Duodenal mucosa (tissue), 2 donors: ENCODE results near the gene ZNHIT3.

ENCODE experiments used
- H3K27ac ChIP-seq: one replicate; pipeline ENCODE4 v1.7.0; 2013; ENCODE audit warnings: low read depth, low read length
- H3K27me3 ChIP-seq, 2 donors: one replicate each; pipeline ENCODE4 v1.7.0; 2013; ENCODE audit warnings: low read length in 2 of 2, control low read depth in 1 of 2; ENCODE audit not compliant: insufficient read depth in 2 of 2, control insufficient read depth in 1 of 2
- H3K36me3 ChIP-seq, 2 donors: one replicate each; pipeline ENCODE4 v1.7.0; 2013; ENCODE audit warnings: low read length in 2 of 2, control low read depth in 1 of 2; ENCODE audit not compliant: insufficient read depth in 2 of 2, control insufficient read depth in 1 of 2
- H3K4me1 ChIP-seq, 2 donors: one replicate each; pipeline ENCODE4 v1.7.0; 2013; ENCODE audit warnings: low read length in 2 of 2, control low read depth in 1 of 2; ENCODE audit not compliant: insufficient read depth in 2 of 2, control insufficient read depth in 1 of 2
- H3K4me3 ChIP-seq, 2 donors: one replicate each; pipeline ENCODE4 v1.7.0; 2013; ENCODE audit warnings: low read length in 2 of 2, low read depth in 1 of 2
- H3K9ac ChIP-seq, 2 donors: one replicate each; pipeline ENCODE4 v1.7.0; 2013; ENCODE audit warnings: low read length in 2 of 2, low read depth in 1 of 2
- H3K9me3 ChIP-seq, 2 donors: one replicate each; pipeline ENCODE4 v1.7.0; 2013; ENCODE audit warnings: low read length in 2 of 2, control low read depth in 1 of 2; ENCODE audit not compliant: control insufficient read depth in 1 of 2

Gene ZNHIT3

DNA sequence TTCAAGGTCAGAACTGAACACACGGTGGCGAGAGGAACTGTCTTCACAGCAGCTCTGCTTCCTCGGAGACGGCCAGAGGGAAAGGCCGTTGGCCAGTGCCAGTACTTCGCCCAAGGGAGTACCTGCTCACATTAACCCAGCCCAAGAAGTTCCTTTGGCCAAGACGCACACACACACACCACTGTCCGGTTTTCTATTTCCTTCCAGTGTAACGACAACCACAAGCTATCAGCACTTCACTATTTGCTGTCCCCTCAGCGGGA lies 57.5 kb downstream of the ZNHIT3 start:
- peak overlapping the region; percentile 100 for H3K27ac ChIP-seq
- H3K9me3 ChIP-seq, result no peaks in the 10 kb centered on the region
- H3K4me3 ChIP-seq, result peak overlapping the region; percentile 98
- H3K27me3 ChIP-seq, result no peaks in the 10 kb centered on the region
- peak overlapping the region; percentile 100 for H3K9ac ChIP-seq
- peaks cover 27 to 37% of the 10 kb centered on the region in 2 donors for H3K4me1 ChIP-seq
- H3K36me3 ChIP-seq, result peaks cover 0 to 5% of the 10 kb centered on the region in 2 donors

DNA sequence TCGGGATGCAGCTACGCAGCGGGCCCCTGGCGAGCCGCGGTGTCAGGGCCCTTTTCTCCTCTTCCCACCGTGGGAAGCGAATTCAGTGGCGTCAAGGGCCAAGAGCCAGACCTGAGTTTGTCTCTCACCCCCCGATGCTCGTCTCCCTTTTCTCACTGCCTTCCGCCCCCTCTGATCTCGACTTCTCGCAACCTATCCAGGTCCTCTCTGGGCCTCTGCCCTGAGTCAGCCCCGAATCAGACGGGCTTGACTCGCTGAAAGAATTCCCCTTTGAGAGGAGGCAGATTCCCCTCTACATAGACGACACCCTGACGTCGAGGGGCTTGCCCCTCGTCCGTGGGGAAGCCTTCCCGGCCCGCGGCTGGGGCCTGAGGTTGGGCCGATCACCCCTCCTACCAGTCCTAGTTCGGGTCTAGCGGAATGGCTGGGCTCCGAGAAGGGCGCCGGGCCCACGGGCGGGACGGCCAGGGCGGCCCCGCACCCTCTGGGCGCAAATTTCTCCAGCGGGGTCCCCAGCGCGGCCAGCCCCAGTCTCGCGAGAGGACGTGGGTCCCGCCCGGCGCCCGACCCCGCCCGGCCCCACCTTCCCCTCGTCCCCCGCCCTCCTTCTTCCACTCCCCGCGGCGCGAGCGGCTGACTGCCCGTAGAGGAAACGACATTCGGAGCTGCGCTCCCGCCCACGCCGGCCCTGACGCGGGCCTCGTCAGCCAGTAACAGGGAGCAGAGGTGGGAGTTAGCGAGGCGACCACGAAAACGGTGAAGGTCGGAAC lies 58.0 kb downstream of the ZNHIT3 start, which contains the start of gene GGNBP2:
GGNBP2 (plus strand) TSS at position 613 of the 770 bp plus-strand sequence. CDS start 806 bp downstream, outside the sequence.
- peak within 1 kb of the TSS; percentile 100 for H3K9ac ChIP-seq
- H3K4me1 ChIP-seq, result peaks cover 27 to 37% of the 10 kb centered on the region in 2 donors
- no peaks in the 10 kb centered on the region for H3K27me3 ChIP-seq
- peak within 1 kb of the TSS; percentile 98 for H3K4me3 ChIP-seq
- H3K36me3 ChIP-seq, result peaks cover 0 to 5% of the 10 kb centered on the region in 2 donors
- peak within 1 kb of the TSS; percentile 100 for H3K27ac ChIP-seq
- no peaks in the 10 kb centered on the region for H3K9me3 ChIP-seq

DNA sequence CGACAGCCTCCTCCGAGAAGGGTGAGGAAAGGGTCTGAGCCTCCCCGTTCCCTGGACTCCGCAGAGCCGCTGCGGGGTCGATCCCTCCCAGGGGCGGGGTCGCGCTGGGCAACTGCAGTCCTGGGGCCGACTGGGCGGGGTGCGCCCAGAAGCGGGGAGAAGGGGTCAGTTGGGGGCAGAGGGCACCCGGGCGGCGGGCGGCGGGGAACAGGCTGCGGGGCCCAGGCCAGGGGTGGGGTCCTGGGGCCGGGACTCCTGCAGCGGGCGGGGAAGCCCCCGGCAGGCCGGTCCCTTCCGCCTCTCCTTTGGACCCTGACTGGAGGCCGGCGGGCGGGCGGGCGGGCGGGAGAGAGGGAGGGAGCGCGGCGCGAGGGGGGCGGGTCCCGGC lies 58.6 kb downstream of the ZNHIT3 start:
- Histone ChIP-seq H3K4me3 (peak overlapping the region; percentile 98), H3K4me1 (peaks cover 32 to 42% of the 10 kb centered on the region in 2 donors), H3K36me3 (peaks cover 0 to 5% of the 10 kb centered on the region in 2 donors), H3K27ac (peak overlapping the region; percentile 100), H3K27me3 (no peaks in the 10 kb centered on the region), H3K9me3 (no peaks in the 10 kb centered on the region), H3K9ac (peak overlapping the region; percentile 93 to 100)
